ENCODE data around the gene RASSF5.

Gene RASSF5

DNA sequence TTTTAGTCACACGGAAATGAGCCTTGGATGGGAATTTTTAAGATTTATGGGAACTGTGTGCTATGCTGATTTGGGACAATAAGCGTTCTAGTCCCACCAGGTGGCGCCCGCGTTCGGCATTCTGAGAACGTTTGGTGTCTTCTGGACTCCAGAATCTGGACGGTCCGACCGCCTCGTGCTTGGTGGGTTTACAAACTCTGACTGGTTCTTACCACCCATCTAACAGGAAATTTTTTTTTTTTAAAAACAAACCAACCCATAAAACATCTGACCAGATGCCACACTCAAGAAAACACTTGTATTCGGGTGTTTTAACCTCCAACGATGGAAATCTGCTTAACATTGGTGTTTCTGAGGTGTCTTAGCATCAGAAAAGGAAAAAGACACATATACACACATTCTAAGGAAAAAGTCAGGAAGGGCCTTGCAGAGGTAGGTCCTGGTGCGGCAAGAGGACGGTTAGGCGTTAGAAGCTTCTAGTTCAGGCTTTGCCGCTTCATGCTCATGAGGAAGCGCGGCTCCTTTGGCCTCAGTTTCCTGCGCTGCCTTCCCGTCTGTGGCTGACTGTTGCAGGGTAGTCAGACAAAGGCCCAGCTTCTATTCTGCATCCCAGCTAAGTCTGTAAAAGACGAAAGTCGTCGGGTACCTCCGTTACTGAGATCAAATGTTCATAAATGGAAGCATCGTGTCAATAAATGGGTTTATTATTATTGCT is 127.2 kb downstream of the RASSF5 start:
- peak; percentile 71 for DNase-seq (ENCODE audit: low spot score)

DNA sequence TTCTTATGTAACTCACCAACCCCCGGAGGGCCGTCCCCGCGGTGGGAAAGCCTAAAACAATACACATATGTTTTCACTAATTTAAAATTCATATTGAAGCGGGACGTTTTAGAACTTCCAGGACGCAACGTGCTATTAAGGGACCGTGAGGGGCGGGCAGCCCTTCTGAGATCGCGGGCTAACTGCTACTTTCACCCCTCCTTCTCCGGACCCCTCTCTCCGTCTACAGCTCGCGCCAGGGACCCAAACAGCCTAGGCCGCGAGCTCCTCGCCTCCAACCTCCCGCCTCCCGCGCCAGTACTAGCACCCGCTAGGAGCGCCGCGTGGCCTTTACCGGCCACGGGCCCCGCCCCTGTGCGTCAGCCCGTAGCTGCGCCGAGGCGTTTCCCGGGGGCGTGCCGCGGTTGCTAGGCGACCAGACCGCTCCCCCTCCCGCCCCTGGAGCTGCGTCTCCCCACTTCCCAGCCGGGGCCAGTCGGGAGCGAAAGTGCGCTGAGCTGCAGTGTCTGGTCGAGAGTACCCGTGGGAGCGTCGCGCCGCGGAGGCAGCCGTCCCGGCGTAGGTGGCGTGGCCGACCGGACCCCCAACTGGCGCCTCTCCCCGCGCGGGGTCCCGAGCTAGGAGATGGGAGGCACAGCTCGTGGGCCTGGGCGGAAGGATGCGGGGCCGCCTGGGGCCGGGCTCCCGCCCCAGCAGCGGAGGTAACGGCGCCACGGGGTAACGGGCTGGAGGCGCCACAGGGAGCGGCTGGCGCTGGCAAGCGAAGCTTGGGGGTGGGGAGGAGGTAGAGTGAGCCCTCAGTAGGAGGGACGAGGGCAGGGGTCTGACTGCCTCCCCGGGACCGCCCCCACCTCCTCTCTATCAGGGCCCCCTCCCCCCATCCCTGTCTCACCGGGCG is 128.0 kb downstream of the RASSF5 start, which contains the start of gene DYRK3:
Gene DYRK3 (plus strand): TSS at position 457 of the 898 bp plus-strand sequence. CDS start 168 bp downstream, at position 625.
- DNase-seq (ENCODE audit: low spot score): peak; percentile 90

- DNase-seq (ENCODE audit: low spot score): no peak
Measured at GRCh38 chr1:206635978-206636345, 128.6 kb downstream of the RASSF5 start.

DNA sequence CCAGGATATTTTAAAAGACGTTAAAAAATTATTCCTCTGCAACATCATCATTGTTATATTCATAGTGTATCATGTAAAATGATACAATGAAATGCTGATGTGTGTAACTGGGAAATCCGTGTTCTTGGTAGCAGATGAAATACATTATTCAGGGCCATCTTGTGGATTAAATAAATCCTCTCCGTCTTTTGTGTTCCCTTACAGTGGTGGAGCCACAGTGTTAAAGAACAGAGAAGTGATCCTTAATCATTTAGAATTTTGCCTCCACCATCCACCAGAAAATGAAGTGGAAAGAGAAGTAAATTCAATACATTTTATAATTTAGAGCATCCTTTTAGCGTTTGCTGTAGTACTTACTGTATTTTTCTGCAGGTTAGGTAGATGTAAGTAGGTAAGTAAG is 129.3 kb downstream of the RASSF5 start:
- DNase-seq (ENCODE audit: low spot score): no peak

- DNase-seq (ENCODE audit: low spot score): no peak
Measured at GRCh38 chr1:206637605-206638004, 130.3 kb downstream of the RASSF5 start.

All from hepatic stellate cell (primary cell).